Stimulated activated CD4-positive, alpha-beta T cell treated with anti-CD3 and anti-CD28 coated beads, Interleukin-2, amount 100 ng/mL, for 24 hours (primary cell): ENCODE results near the gene LRRN2.

Experiments used
- DNase-seq, 2 donors: peaks; one replicate each; pipeline ENCODE4 v3.0.0-alpha.2; 2020

LRRN2 gene

GRCh38 chr1:204592246-204592948 is 93.1 kb downstream of the LRRN2 start:
- no peak for DNase-seq

GRCh38 chr1:204591473-204592090 is 94.0 kb downstream of the LRRN2 start:
- DNase-seq, result no peak

- DNase-seq, result no peak
Observed at GRCh38 chr1:204589409-204590038, 96.0 kb downstream of the LRRN2 start.

- no peak for DNase-seq
Observed at GRCh38 chr1:204588826-204589225, 96.7 kb downstream of the LRRN2 start.

- no peak for DNase-seq
Observed at GRCh38 chr1:204587621-204588020, 97.9 kb downstream of the LRRN2 start.

- peak in 1 of 2 donors; percentile 6 for DNase-seq
Observed at GRCh38 chr1:204584699-204585372, 100.7 kb downstream of the LRRN2 start.

- DNase-seq, result no peak
Observed at GRCh38 chr1:204583909-204584632, 101.5 kb downstream of the LRRN2 start.

GRCh38 chr1:204581759-204582158 is 103.8 kb downstream of the LRRN2 start:
- no peak for DNase-seq

- DNase-seq, result no peak
Observed at GRCh38 chr1:204580862-204581261, 104.7 kb downstream of the LRRN2 start.

- no peak for DNase-seq
Observed at GRCh38 chr1:204579681-204580080, 105.9 kb downstream of the LRRN2 start.

GRCh38 chr1:204578867-204579664 is 106.5 kb downstream of the LRRN2 start:
- peak; percentile 35 to 42 for DNase-seq

GRCh38 chr1:204577794-204578478 is 107.6 kb downstream of the LRRN2 start:
- DNase-seq, result no peak

- no peak for DNase-seq
Observed at GRCh38 chr1:204576422-204576821, 109.1 kb downstream of the LRRN2 start.

GRCh38 chr1:204575221-204576190 is 110.0 kb downstream of the LRRN2 start:
- DNase-seq, result no peak

GRCh38 chr1:204574865-204575163 is 110.7 kb downstream of the LRRN2 start:
- DNase-seq, result no peak

- no peak for DNase-seq
Observed at GRCh38 chr1:204574016-204574864, 111.3 kb downstream of the LRRN2 start.

GRCh38 chr1:204572923-204573922 is 112.3 kb downstream of the LRRN2 start:
- no peak for DNase-seq

GRCh38 chr1:204571631-204572030 is 113.9 kb downstream of the LRRN2 start:
- no peak for DNase-seq
